ENCODE data around the gene VWA7.

DNA sequence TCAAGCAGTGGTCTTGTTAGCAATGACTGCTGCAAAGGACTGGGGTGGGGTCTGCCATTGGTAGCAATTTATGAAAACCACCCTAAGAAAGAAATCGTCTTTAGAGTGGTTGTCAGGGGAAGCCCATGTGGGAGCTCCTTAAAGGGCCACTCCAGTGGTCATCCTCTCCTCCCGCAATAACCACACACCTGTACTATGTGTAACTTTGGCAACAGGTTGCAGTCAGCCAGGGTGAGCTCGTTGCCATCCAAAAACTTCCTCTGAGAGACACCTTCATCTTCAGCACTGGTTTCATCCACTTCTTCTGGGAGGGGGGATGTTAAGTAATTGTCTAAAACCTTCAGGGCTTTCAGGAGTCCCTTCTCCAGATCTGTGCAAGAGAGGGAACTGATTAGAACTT is 45.1 kb downstream of the VWA7 start:
- TF ChIP-seq ARNT (IDR thresholded peaks at IDR 0.05), result no peak
- TF ChIP-seq ELF4 (IDR thresholded peaks at IDR 0.05), result no peak
- TF ChIP-seq ZNF384 (IDR thresholded peaks at IDR 0.05), result no peak
- TF ChIP-seq BHLHE40 (IDR thresholded peaks at IDR 0.05; ENCODE audit: borderline replicate concordance), result no peak
- TF ChIP-seq TARDBP (IDR thresholded peaks at IDR 0.05), result no peak
- TF ChIP-seq LEF1 (IDR thresholded peaks at IDR 0.05; ENCODE audit: borderline replicate concordance), result no peak
- no peak for TF ChIP-seq FOXM1 (IDR thresholded peaks at IDR 0.05; ENCODE audit: borderline replicate concordance)

Data from HEK293T (cell line).